ENCODE data around the gene DYRK4. TPM values are rescaled to one million over a fixed set of nuclear protein-coding genes. Genes with fewer than 3 reads are reported as not detected.

Gene DYRK4
- total RNA-seq, 1 experiment from 2014 or later: 8.8 TPM

DNA sequence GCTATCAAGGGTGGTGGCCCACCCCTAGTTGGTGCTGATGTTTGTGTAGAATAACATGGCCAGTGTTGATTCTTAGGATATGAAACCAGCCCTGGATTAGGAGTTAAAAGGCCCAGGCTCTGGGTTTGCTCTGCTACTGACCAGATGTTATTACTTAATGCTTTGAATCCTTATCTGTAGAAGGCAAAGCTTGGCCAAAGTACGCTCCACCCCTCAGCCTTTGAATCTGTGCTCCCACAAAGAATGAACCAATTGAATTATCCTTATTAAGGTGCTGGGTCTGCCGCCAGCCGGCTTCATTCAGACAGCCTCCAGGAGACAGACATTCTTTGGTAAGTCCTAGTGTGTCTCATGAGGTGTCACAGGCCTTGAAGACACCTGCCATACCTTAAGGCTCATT is 45.0 kb downstream of the DYRK4 start (continued):
- TF ChIP-seq, protein P1, sequence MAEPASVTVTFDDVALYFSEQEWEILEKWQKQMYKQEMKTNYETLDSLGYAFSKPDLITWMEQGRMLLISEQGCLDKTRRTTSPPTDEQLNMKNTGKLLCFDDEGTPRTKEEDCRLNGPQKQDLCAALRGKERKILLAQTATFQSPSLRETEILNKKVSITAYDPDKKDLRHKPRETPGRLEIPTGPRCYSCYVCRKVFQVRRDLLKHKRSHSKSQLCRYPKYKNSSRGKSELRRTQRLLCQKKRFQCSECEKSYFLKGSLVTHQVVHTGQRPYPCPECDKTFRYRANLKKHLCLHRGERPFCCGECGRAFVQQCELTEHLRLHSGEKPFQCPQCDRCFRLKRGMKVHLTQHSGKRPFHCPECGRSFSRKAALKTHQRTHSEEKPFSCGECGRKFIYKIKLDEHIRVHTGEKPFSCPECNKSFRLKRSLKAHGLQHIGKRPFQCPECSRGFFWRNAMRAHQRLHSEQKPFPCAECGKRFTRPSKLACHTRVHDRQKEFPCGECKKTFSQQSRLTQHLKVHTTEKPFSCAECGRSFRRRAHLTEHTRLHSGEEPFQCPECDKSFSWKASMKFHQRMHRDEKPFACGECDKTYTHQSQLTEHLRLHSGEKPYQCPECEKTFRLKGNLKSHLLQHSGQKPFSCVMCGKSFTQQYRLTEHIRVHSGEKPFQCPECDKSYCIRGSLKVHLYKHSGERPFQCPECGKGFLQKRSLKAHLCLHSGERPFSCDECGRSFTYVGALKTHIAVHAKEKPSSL (CRISPR knock-in tag; conservative IDR thresholded peaks at IDR 0.05): no peak

DNA sequence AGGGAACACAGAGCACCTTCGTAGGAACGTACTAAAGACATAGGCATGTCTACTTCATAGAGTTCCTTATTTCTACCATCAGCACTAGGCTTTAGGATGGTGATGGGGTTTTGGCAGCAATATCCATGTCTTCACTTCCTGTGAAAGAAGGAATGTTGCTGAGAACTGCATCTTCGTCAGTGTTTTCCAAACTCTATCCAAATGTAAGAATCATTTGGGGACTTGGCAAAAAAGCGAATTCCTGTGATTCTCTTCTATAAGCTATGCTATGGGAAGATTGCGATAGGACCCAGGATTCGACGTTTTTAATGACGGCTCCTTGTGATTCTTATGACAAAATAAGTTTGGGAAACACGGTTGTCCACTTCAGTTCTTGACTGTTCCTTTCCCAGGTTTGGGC is 47.1 kb downstream of the DYRK4 start:
- CTCF ChIA-PET: interaction anchor here (1.2 kb wide), 1 partner anchor 22 kb away, joined by 3 read pairs; no protein-coding TSS in a partner anchor
- peaks cover 5% of the 10 kb centered on the region; the same call in 1 of the 2 replicates for H3K36me3 Mint-ChIP-seq
- ATAC-seq (no peak), DNase-seq (ENCODE audit: low spot score) (no peak)
- no peak overlapping the region for H3K27ac Mint-ChIP-seq
- peaks cover 6% of the 10 kb centered on the region; the same call in 1 of the 2 replicates for H3K4me1 Mint-ChIP-seq
- TF ChIP-seq ZNF671 (CRISPR knock-in tag; IDR thresholded peaks at IDR 0.05) (no peak), ELF4 (CRISPR knock-in tag; IDR thresholded peaks at IDR 0.05; ENCODE audit: low read depth) (no peak), TP53 (CRISPR knock-in tag; IDR thresholded peaks at IDR 0.05) (no peak), ZNF317 (CRISPR knock-in tag; IDR thresholded peaks at IDR 0.05; ENCODE audit: borderline replicate concordance, low read depth) (no peak), ZNF396 (CRISPR knock-in tag; IDR thresholded peaks at IDR 0.05; ENCODE audit: borderline replicate concordance) (no peak), OVOL2 (CRISPR knock-in tag; IDR thresholded peaks at IDR 0.05; ENCODE audit: borderline replicate concordance) (no peak), EMX1 (CRISPR knock-in tag; IDR thresholded peaks at IDR 0.05) (no peak), ETV6 (CRISPR knock-in tag; IDR thresholded peaks at IDR 0.05) (no peak)
- TF ChIP-seq, protein P2, sequence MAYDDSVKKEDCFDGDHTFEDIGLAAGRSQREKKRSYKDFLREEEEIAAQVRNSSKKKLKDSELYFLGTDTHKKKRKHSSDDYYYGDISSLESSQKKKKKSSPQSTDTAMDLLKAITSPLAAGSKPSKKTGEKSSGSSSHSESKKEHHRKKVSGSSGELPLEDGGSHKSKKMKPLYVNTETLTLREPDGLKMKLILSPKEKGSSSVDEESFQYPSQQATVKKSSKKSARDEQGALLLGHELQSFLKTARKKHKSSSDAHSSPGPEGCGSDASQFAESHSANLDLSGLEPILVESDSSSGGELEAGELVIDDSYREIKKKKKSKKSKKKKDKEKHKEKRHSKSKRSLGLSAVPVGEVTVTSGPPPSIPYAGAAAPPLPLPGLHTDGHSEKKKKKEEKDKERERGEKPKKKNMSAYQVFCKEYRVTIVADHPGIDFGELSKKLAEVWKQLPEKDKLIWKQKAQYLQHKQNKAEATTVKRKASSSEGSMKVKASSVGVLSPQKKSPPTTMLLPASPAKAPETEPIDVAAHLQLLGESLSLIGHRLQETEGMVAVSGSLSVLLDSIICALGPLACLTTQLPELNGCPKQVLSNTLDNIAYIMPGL (CRISPR knock-in tag; IDR thresholded peaks at IDR 0.05): no peak
- TF ChIP-seq, protein P3, sequence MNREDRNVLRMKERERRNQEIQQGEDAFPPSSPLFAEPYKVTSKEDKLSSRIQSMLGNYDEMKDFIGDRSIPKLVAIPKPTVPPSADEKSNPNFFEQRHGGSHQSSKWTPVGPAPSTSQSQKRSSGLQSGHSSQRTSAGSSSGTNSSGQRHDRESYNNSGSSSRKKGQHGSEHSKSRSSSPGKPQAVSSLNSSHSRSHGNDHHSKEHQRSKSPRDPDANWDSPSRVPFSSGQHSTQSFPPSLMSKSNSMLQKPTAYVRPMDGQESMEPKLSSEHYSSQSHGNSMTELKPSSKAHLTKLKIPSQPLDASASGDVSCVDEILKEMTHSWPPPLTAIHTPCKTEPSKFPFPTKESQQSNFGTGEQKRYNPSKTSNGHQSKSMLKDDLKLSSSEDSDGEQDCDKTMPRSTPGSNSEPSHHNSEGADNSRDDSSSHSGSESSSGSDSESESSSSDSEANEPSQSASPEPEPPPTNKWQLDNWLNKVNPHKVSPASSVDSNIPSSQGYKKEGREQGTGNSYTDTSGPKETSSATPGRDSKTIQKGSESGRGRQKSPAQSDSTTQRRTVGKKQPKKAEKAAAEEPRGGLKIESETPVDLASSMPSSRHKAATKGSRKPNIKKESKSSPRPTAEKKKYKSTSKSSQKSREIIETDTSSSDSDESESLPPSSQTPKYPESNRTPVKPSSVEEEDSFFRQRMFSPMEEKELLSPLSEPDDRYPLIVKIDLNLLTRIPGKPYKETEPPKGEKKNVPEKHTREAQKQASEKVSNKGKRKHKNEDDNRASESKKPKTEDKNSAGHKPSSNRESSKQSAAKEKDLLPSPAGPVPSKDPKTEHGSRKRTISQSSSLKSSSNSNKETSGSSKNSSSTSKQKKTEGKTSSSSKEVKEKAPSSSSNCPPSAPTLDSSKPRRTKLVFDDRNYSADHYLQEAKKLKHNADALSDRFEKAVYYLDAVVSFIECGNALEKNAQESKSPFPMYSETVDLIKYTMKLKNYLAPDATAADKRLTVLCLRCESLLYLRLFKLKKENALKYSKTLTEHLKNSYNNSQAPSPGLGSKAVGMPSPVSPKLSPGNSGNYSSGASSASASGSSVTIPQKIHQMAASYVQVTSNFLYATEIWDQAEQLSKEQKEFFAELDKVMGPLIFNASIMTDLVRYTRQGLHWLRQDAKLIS (CRISPR knock-in tag; IDR thresholded peaks at IDR 0.05; ENCODE audit: borderline replicate concordance): no peak
- TF ChIP-seq, protein P4, sequence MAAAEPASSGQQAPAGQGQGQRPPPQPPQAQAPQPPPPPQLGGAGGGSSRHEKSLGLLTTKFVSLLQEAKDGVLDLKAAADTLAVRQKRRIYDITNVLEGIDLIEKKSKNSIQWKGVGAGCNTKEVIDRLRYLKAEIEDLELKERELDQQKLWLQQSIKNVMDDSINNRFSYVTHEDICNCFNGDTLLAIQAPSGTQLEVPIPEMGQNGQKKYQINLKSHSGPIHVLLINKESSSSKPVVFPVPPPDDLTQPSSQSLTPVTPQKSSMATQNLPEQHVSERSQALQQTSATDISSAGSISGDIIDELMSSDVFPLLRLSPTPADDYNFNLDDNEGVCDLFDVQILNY (CRISPR knock-in tag; IDR thresholded peaks at IDR 0.05): no peak
- TF ChIP-seq, protein P5, sequence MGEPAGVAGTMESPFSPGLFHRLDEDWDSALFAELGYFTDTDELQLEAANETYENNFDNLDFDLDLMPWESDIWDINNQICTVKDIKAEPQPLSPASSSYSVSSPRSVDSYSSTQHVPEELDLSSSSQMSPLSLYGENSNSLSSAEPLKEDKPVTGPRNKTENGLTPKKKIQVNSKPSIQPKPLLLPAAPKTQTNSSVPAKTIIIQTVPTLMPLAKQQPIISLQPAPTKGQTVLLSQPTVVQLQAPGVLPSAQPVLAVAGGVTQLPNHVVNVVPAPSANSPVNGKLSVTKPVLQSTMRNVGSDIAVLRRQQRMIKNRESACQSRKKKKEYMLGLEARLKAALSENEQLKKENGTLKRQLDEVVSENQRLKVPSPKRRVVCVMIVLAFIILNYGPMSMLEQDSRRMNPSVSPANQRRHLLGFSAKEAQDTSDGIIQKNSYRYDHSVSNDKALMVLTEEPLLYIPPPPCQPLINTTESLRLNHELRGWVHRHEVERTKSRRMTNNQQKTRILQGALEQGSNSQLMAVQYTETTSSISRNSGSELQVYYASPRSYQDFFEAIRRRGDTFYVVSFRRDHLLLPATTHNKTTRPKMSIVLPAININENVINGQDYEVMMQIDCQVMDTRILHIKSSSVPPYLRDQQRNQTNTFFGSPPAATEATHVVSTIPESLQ (CRISPR knock-in tag; IDR thresholded peaks at IDR 0.05): no peak
- TF ChIP-seq, protein P6, sequence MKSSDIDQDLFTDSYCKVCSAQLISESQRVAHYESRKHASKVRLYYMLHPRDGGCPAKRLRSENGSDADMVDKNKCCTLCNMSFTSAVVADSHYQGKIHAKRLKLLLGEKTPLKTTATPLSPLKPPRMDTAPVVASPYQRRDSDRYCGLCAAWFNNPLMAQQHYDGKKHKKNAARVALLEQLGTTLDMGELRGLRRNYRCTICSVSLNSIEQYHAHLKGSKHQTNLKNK (CRISPR knock-in tag; IDR thresholded peaks at IDR 0.05): no peak
- no peak overlapping the region for H3K4me3 Mint-ChIP-seq
- POLR2A ChIA-PET: no interaction called here
- no peaks in the 10 kb centered on the region for H3K27me3 Mint-ChIP-seq (ENCODE audit: low read depth)
- no peaks in the 10 kb centered on the region for H3K9me3 Mint-ChIP-seq
